ENCODE results near the gene ZNF215. TPM values are rescaled to one million over a fixed set of nuclear protein-coding genes. Genes with fewer than 3 reads are reported as not detected.

Gene ZNF215
- polyA plus RNA-seq, 1 donor (not counting 4 experiments of a cell fraction or from before 2014, with no cell fraction given), result 6.1 TPM

DNA sequence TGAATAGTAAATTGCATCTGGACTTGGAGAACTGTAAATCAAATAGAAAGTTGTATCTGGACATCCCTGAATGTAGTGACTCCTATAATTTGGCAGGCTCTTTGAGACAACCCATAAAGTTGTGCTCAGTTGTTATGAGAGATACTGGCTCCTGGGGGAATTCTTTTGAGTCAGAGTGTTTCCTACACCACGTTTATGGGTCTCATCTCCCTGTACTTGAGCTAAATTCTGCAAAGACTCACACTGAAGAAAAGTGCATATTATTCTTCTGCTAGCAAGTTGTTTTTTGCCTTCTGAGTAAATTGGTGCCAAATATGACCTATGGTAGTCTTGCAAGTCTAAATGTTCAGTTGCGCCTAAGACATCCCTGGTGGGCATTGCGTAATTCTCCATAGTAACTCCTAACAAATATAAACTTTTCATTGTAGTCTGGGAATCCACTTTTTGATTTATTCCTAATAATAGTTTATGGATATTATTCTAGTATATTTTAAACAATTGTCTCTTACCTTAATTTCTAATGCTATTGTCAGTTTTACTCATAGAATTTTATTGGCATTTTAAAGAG is 5.0 kb downstream of the ZNF215 start:
- no peak for TF ChIP-seq EZH2 (IDR thresholded peaks at IDR 0.05; ENCODE audit: low read length)
- TF ChIP-seq, protein P1, sequence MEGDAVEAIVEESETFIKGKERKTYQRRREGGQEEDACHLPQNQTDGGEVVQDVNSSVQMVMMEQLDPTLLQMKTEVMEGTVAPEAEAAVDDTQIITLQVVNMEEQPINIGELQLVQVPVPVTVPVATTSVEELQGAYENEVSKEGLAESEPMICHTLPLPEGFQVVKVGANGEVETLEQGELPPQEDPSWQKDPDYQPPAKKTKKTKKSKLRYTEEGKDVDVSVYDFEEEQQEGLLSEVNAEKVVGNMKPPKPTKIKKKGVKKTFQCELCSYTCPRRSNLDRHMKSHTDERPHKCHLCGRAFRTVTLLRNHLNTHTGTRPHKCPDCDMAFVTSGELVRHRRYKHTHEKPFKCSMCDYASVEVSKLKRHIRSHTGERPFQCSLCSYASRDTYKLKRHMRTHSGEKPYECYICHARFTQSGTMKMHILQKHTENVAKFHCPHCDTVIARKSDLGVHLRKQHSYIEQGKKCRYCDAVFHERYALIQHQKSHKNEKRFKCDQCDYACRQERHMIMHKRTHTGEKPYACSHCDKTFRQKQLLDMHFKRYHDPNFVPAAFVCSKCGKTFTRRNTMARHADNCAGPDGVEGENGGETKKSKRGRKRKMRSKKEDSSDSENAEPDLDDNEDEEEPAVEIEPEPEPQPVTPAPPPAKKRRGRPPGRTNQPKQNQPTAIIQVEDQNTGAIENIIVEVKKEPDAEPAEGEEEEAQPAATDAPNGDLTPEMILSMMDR (optimal IDR thresholded peaks at IDR 0.05 in 1 of 3, IDR thresholded peaks at IDR 0.05 in 1 of 3, conservative IDR thresholded peaks at IDR 0.05 in 1 of 3; ENCODE audit: extremely low read depth in 1 of 3, insufficient read depth in 2 of 3, low read length in 3 of 3), result no peak
- Histone ChIP-seq H3K36me3 (ENCODE audit: control insufficient read depth in 2 of 2, extremely low read depth in 1 of 2, insufficient read depth in 2 of 2, low read length in 2 of 2) (no peaks in the 10 kb centered on the region), H3K4me2 (ENCODE audit: control insufficient read depth, extremely low read depth, insufficient read depth, low read depth, low read length) (no peak overlapping the region), H3K79me2 (ENCODE audit: control insufficient read depth, insufficient read depth, low read length) (peaks cover 5% of the 10 kb centered on the region), H3K9ac (ENCODE audit: control insufficient read depth, extremely low read depth, insufficient read depth, low read length) (no peak overlapping the region), H3K27ac (ENCODE audit: control insufficient read depth, insufficient read depth, low read length) (no peak overlapping the region), H4K20me1 (ENCODE audit: control insufficient read depth, extremely low read depth, insufficient read depth, low read length) (no peaks in the 10 kb centered on the region), H3K4me3 (ENCODE audit: control insufficient read depth in 2 of 3, extremely low read depth in 1 of 3, insufficient read depth in 2 of 3, low read depth in 1 of 3, low read length in 3 of 3) (no peak overlapping the region), H3K9me3 (ENCODE audit: control insufficient read depth, low read depth, low read length) (no peaks in the 10 kb centered on the region), H3K4me1 (ENCODE audit: control insufficient read depth, extremely low read depth, insufficient read depth, low read length) (no peaks in the 10 kb centered on the region), H3K9me1 (ENCODE audit: control insufficient read depth, extremely low read depth, insufficient read depth, low read length) (no peaks in the 10 kb centered on the region), H3K27me3 (ENCODE audit: control insufficient read depth, extremely low read depth, insufficient read depth, low read length) (no peaks in the 10 kb centered on the region), H2AFZ (ENCODE audit: control insufficient read depth, low read length) (no peak overlapping the region)
- DNase-seq (ENCODE audit: low read depth, low spot score) (no peak), FAIRE-seq (no peak)
- dilution Hi-C loops (cut with MboI; ENCODE audit: extremely low pct_ligation_motif_present, low sequenced_read_pairs), result no loop called here

DNA sequence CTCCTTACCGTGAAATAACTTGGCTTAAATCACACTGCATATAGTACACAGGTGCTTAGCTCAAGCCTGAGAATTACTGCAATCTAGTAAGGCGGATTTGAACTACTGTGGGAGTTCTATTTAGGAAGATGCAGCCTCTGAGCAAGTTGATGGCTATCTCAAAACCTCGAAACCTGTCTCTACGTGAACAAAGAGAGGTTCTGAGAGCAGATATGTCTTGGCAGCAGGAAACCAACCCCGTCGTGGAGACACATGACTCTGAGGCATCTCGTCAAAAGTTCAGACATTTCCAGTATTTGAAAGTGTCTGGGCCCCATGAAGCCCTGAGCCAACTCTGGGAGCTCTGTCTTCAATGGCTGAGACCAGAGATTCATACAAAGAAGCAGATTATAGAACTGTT is 5.9 kb downstream of the ZNF215 start:
- FAIRE-seq (no peak), DNase-seq (ENCODE audit: low read depth, low spot score) (no peak)
- Histone ChIP-seq H3K9me3 (ENCODE audit: control insufficient read depth, low read depth, low read length) (no peaks in the 10 kb centered on the region), H3K9me1 (ENCODE audit: control insufficient read depth, extremely low read depth, insufficient read depth, low read length) (no peaks in the 10 kb centered on the region), H3K4me2 (ENCODE audit: control insufficient read depth, extremely low read depth, insufficient read depth, low read depth, low read length) (no peak overlapping the region), H3K36me3 (ENCODE audit: control insufficient read depth in 2 of 2, extremely low read depth in 1 of 2, insufficient read depth in 2 of 2, low read length in 2 of 2) (no peaks in the 10 kb centered on the region), H3K9ac (ENCODE audit: control insufficient read depth, extremely low read depth, insufficient read depth, low read length) (no peak overlapping the region), H4K20me1 (ENCODE audit: control insufficient read depth, extremely low read depth, insufficient read depth, low read length) (no peaks in the 10 kb centered on the region), H3K27me3 (ENCODE audit: control insufficient read depth, extremely low read depth, insufficient read depth, low read length) (no peaks in the 10 kb centered on the region), H3K4me3 (ENCODE audit: control insufficient read depth in 2 of 3, extremely low read depth in 1 of 3, insufficient read depth in 2 of 3, low read depth in 1 of 3, low read length in 3 of 3) (no peak overlapping the region), H3K79me2 (ENCODE audit: control insufficient read depth, insufficient read depth, low read length) (peaks cover 5% of the 10 kb centered on the region), H3K27ac (ENCODE audit: control insufficient read depth, insufficient read depth, low read length) (no peak overlapping the region), H3K4me1 (ENCODE audit: control insufficient read depth, extremely low read depth, insufficient read depth, low read length) (no peaks in the 10 kb centered on the region), H2AFZ (ENCODE audit: control insufficient read depth, low read length) (no peak overlapping the region)
- TF ChIP-seq, protein P1 (optimal IDR thresholded peaks at IDR 0.05 in 1 of 3, IDR thresholded peaks at IDR 0.05 in 1 of 3, conservative IDR thresholded peaks at IDR 0.05 in 1 of 3; ENCODE audit: extremely low read depth in 1 of 3, insufficient read depth in 2 of 3, low read length in 3 of 3), result no peak
- no peak for TF ChIP-seq EZH2 (IDR thresholded peaks at IDR 0.05; ENCODE audit: low read length)
- dilution Hi-C loops (cut with MboI; ENCODE audit: extremely low pct_ligation_motif_present, low sequenced_read_pairs), result no loop called here
